Lower leg skin (tissue), 3 donors: ENCODE results near the gene RLBP1.

Experiments used
- POLR2A ChIP-seq, 2 donors: fragments of 450-650 bp; IDR thresholded peaks; one replicate each; pipeline ENCODE4 v1.6.1; 2016 to 2017; ENCODE audit warnings: antibody characterized with exemption in 2 of 2, mild to moderate bottlenecking in 1 of 2, moderate library complexity in 1 of 2
- TF ChIP-seq, protein P1 (sequence below), 3 donors: fragments of 450-650 bp; IDR thresholded peaks; one replicate each; pipeline ENCODE4 v1.5.1; 2016; ENCODE audit warnings: antibody characterized with exemption in 3 of 3, mild to moderate bottlenecking in 3 of 3, moderate library complexity in 2 of 3

DNA sequence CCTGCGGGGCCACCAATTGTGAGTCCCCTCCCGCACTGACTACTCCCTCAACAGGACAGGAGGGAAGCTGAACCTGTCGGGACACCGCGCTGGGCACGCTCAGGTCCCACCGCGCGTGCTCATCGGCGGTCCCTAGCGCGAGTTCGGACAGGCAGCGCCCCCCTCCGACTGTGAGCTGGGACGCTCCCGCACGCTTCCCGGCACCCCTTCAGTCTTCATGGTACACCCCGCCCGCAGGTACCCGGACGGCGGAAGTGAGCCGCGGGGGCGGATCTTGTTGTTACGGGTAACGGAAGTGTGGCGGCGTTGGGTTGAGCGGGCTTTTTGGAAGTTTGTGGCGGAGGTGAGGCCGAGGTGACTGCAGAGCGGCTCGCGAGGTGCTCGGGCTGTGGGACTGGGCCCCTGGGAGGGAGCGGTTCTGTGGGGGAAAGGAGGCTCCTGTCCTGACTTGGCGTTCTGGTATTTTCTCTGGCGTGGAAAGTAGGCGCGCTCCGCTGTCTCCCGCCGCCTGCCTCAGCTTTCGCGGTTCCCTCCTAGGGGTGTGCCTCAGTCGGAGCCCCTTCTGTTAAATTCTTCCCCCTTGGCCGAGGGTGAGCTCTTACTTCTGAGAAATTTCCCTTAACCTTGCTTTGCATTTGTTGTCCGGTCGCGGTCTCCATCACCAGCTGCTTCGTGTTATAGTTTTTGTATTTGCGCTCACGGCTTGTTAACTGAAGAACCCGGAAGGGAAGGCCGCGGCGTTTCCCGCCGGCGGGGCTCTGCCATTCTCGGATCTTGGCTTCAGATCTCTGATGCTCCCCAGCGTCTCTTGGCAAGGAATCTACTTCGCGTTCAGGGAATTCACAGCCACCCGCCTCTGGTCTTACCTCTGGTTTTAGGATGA, 22.6 kb upstream of the RLBP1 start, which contains the start of gene FANCI:
- TF ChIP-seq, protein P1, sequence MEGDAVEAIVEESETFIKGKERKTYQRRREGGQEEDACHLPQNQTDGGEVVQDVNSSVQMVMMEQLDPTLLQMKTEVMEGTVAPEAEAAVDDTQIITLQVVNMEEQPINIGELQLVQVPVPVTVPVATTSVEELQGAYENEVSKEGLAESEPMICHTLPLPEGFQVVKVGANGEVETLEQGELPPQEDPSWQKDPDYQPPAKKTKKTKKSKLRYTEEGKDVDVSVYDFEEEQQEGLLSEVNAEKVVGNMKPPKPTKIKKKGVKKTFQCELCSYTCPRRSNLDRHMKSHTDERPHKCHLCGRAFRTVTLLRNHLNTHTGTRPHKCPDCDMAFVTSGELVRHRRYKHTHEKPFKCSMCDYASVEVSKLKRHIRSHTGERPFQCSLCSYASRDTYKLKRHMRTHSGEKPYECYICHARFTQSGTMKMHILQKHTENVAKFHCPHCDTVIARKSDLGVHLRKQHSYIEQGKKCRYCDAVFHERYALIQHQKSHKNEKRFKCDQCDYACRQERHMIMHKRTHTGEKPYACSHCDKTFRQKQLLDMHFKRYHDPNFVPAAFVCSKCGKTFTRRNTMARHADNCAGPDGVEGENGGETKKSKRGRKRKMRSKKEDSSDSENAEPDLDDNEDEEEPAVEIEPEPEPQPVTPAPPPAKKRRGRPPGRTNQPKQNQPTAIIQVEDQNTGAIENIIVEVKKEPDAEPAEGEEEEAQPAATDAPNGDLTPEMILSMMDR (IDR thresholded peaks at IDR 0.05), result no peak
- TF ChIP-seq POLR2A (IDR thresholded peaks at IDR 0.05), result no peak
